T-cell (primary cell): ENCODE data around the gene UVRAG. TPM values are rescaled to one million over a fixed set of nuclear protein-coding genes. Genes with fewer than 3 reads are reported as not detected.

Experiments
- ATAC-seq, 4 experiments: fragments of 200-7000 bp in 3 of 4; fragments of 150-1000 bp in 1 of 4; cut with Tn5 transposase; replicated peaks in 1 of 4; 1 replicate in 3 of 4; 2 replicates in 1 of 4; pipeline ENCODE4 v1.10.0; 2021; ENCODE audit warnings: moderate library complexity in 3 of 4, mild to moderate bottlenecking in 2 of 4, moderate number of reproducible peaks in 1 of 4
- CTCF ChIA-PET, 2 donors: fragments of 300-600 bp; sonication (Branson Sonifier 250); formaldehyde crosslinking; loops; one replicate each; lab custom pipeline; 2022; ENCODE audit warnings: antibody characterized with exemption in 2 of 2; lab: Charles Lee
- POLR2A ChIA-PET, 2 donors: fragments of 300-600 bp; sonication (Branson Sonifier 250); formaldehyde crosslinking; loops; one replicate each; lab custom pipeline; 2022; ENCODE audit warnings: antibody characterized with exemption in 2 of 2; lab: Charles Lee
- DNase-seq, 35 experiments: peaks; one replicate each; pipeline versions ENCODE4 v3.0.0 to v3.0.0-alpha.2; 2013 to 2023
- H3K27ac ChIP-seq: one replicate; pipeline ENCODE4 v1.5.1; 2013; ENCODE audit warnings: low read length
- H3K27me3 ChIP-seq, 2 experiments: replicated peaks in 1 of 2; 1 replicate in 1 of 2; 2 replicates in 1 of 2; pipeline versions ENCODE4 v1.6.1 to v1.7.0; 2013; ENCODE audit warnings: low read length in 1 of 2, mixed read lengths in 1 of 2; ENCODE audit not compliant: control insufficient read depth in 2 of 2, insufficient read depth in 2 of 2; ENCODE audit errors: extremely low read depth in 1 of 2
- H3K36me3 ChIP-seq, 2 donors: 1 replicate in 1 of 2; 2 replicates in 1 of 2; pipeline versions ENCODE4 v1.6.1 to v1.7.0; 2013; ENCODE audit warnings: low read length in 1 of 2; ENCODE audit not compliant: control insufficient read depth in 2 of 2, insufficient read depth in 1 of 2; ENCODE audit errors: extremely low read depth in 1 of 2
- H3K4me1 ChIP-seq, 2 experiments: 1 replicate in 1 of 2; 2 replicates in 1 of 2; pipeline versions ENCODE4 v1.6.1 to v1.7.0; 2013; ENCODE audit warnings: low read length in 2 of 2, mixed read lengths in 1 of 2; ENCODE audit not compliant: insufficient read depth in 2 of 2, control insufficient read depth in 1 of 2; ENCODE audit errors: extremely low read depth in 1 of 2
- H3K4me3 ChIP-seq, 2 donors: 1 replicate in 1 of 2; 2 replicates in 1 of 2; pipeline versions ENCODE4 v1.5.1 to v1.7.0; 2013; ENCODE audit warnings: mild to moderate bottlenecking in 2 of 2, low read length in 1 of 2, moderate library complexity in 1 of 2; ENCODE audit not compliant: control insufficient read depth in 1 of 2; ENCODE audit errors: extremely low read depth in 1 of 2
- H3K9me3 ChIP-seq: 2 replicates; pipeline ENCODE4 v1.7.0; 2013
- H3K27ac Mint-ChIP-seq, 2 donors: one replicate each; pipeline ENCODE4 v1.8.0; 2020 to 2021; ENCODE audit warnings: mild to moderate bottlenecking in 2 of 2, mixed read lengths in 2 of 2
- H3K27me3 Mint-ChIP-seq, 2 donors: one replicate each; pipeline ENCODE4 v1.8.0; 2021 to 2022; ENCODE audit warnings: mixed read lengths in 2 of 2
- H3K36me3 Mint-ChIP-seq: one replicate; pipeline ENCODE4 v1.8.0; 2021; ENCODE audit warnings: mixed read lengths
- H3K4me1 Mint-ChIP-seq, 3 donors: one replicate each; pipeline ENCODE4 v1.8.0; 2020 to 2022; ENCODE audit warnings: mixed read lengths in 3 of 3, mild to moderate bottlenecking in 1 of 3
- H3K4me3 Mint-ChIP-seq, 3 donors: one replicate each; pipeline ENCODE4 v1.8.0; 2020 to 2022; ENCODE audit warnings: mild to moderate bottlenecking in 3 of 3, mixed read lengths in 3 of 3, moderate library complexity in 3 of 3
- H3K9me3 Mint-ChIP-seq, 3 donors: one replicate each; pipeline ENCODE4 v1.8.0; 2020 to 2022; ENCODE audit warnings: mixed read lengths in 3 of 3
- WGBS: methylation state at CpG from one replicate; pipeline ENCODE4 v1.1.5; 2013; ENCODE audit warnings: missing lambda C conversion rate; ENCODE audit not compliant: insufficient coverage; 5-methylcytosine and 5-hydroxymethylcytosine counted together
- total RNA-seq, 35 experiments: library from RNA in 6 of 35; stranded (reverse) in 6 of 35; fragments of 120-200 nt in 1 of 35; gene quantifications; one replicate each; pipeline versions ENCODE4 v1.2.1 to v1.2.4 and lab custom pipeline; 2013 to 2026

Gene UVRAG
- total RNA-seq, 5 donors from 2014 or later (not counting 1 experiment from before 2014, with no cell fraction given): 22.4 to 32.8 (median 27.6) TPM

- no peaks in the 10 kb centered on the region for H3K27me3 Mint-ChIP-seq
- no peak overlapping the region for H3K27ac Mint-ChIP-seq
- no peaks in the 10 kb centered on the region for H3K9me3 ChIP-seq
- no peaks in the 10 kb centered on the region for H3K4me1 ChIP-seq
- no CpG with 5 or more reads among the region's 6 CpGs for WGBS
- H3K27me3 ChIP-seq: peaks cover 0 to 8% of the 10 kb centered on the region in 2 experiments
- H3K36me3 ChIP-seq: no peaks in the 10 kb centered on the region
- H3K4me1 Mint-ChIP-seq: no peaks in the 10 kb centered on the region
- no peaks in the 10 kb centered on the region for H3K36me3 Mint-ChIP-seq
- H3K27ac ChIP-seq: no peak overlapping the region
- no peak for ATAC-seq
- no peak overlapping the region for H3K4me3 Mint-ChIP-seq
- H3K4me3 ChIP-seq: no peak overlapping the region
- CTCF ChIA-PET: no interaction called here
- POLR2A ChIA-PET: no interaction called here
- no peak for DNase-seq
- no peaks in the 10 kb centered on the region for H3K9me3 Mint-ChIP-seq
Observed at GRCh38 chr11:76177250-76177686, 362.3 kb downstream of the UVRAG start.

DNA sequence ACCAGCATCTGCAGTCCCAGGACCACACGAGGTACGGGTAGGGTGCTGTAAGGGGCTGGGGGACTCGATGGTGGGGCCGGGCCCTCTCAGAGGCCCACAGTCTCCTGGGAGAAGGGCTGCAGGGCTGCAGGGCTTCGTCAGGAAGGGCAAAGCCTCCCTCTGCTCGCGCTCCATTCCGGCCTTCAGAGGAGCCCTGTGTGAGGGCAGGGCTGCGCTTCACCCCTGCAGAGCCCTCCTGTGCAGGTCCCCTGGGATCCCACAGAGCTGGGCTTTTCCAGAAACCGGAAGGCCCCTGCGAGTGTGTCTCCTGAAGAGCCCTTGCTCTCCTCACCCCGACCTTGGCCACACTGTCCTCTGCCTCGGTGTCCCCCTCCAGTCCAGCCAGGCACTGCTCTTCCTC lies 364.1 kb downstream of the UVRAG start:
- Histone ChIP-seq H3K36me3 (no peaks in the 10 kb centered on the region), H3K4me1 (no peaks in the 10 kb centered on the region), H3K27ac (no peak overlapping the region), H3K4me3 (no peak overlapping the region), H3K9me3 (no peaks in the 10 kb centered on the region), H3K27me3 (peaks cover 0 to 9% of the 10 kb centered on the region in 2 experiments)
- no peaks in the 10 kb centered on the region for H3K36me3 Mint-ChIP-seq
- no peak overlapping the region for H3K4me3 Mint-ChIP-seq
- H3K9me3 Mint-ChIP-seq: no peaks in the 10 kb centered on the region
- DNase-seq (no peak), ATAC-seq (no peak)
- no peaks in the 10 kb centered on the region for H3K27me3 Mint-ChIP-seq
- H3K4me1 Mint-ChIP-seq: no peaks in the 10 kb centered on the region
- 80% methylated on average over 9 of the region's 13 CpGs for WGBS
- ChIA-PET POLR2A (no interaction called here), CTCF (no interaction called here)
- H3K27ac Mint-ChIP-seq: no peak overlapping the region

- H3K9me3 Mint-ChIP-seq: no peaks in the 10 kb centered on the region
- H3K4me1 ChIP-seq: no peaks in the 10 kb centered on the region
- no peak for ATAC-seq
- H3K27ac Mint-ChIP-seq: no peak overlapping the region
- WGBS: 94% methylated on average over 10 of the region's 15 CpGs
- ChIA-PET POLR2A (no interaction called here), CTCF (no interaction called here)
- no peaks in the 10 kb centered on the region for H3K36me3 Mint-ChIP-seq
- no peaks in the 10 kb centered on the region for H3K4me1 Mint-ChIP-seq
- H3K27me3 Mint-ChIP-seq: no peaks in the 10 kb centered on the region
- H3K27ac ChIP-seq: no peak overlapping the region
- H3K9me3 ChIP-seq: no peaks in the 10 kb centered on the region
- DNase-seq: no peak
- no peak overlapping the region for H3K4me3 ChIP-seq
- H3K4me3 Mint-ChIP-seq: no peak overlapping the region
- H3K27me3 ChIP-seq: peaks cover 0 to 8% of the 10 kb centered on the region in 2 experiments
- H3K36me3 ChIP-seq: no peaks in the 10 kb centered on the region
Observed at GRCh38 chr11:76181371-76181770, 366.4 kb downstream of the UVRAG start.

DNA sequence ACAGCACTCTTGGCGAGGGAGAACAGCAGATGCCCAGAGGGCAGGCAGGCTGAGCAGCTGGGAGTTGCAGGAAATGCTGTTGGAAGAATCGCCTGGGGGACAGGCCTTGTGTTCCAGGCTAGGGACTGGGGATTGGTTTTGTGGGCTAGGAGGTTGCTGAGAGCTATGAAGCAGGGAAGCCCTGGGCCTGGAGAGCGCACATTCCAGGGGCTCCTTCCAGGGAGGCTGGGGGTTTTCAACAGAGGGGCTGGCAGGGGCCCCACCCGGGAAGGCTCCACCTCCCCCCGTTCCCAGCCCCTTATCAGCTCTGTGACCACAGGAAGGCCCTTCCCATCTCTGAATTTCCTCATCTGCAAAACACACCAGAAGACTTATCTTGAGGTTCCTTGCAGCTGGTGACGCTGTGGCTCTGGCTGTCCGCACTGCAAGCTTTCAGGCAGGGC lies 369.6 kb downstream of the UVRAG start:
- no peak for DNase-seq
- Mint-ChIP-seq H3K27ac (no peak overlapping the region), H3K27me3 (no peaks in the 10 kb centered on the region), H3K4me3 (no peak overlapping the region), H3K9me3 (no peaks in the 10 kb centered on the region), H3K36me3 (no peaks in the 10 kb centered on the region), H3K4me1 (no peaks in the 10 kb centered on the region)
- H3K4me3 ChIP-seq: no peak overlapping the region
- 37% methylated on average over 6 of the region's 7 CpGs for WGBS
- POLR2A ChIA-PET: no interaction called here
- no peaks in the 10 kb centered on the region for H3K9me3 ChIP-seq
- H3K36me3 ChIP-seq: no peaks in the 10 kb centered on the region
- no peak for ATAC-seq
- no peak overlapping the region for H3K27ac ChIP-seq
- peaks cover 0 to 8% of the 10 kb centered on the region in 2 experiments for H3K27me3 ChIP-seq
- H3K4me1 ChIP-seq: no peaks in the 10 kb centered on the region
- CTCF ChIA-PET: no interaction called here

GRCh38 chr11:76185511-76185910 lies 370.5 kb downstream of the UVRAG start:
- H3K36me3 ChIP-seq: no peaks in the 10 kb centered on the region
- no peak overlapping the region for H3K4me3 Mint-ChIP-seq
- H3K27me3 Mint-ChIP-seq: no peaks in the 10 kb centered on the region
- H3K4me3 ChIP-seq: no peak overlapping the region
- no peaks in the 10 kb centered on the region for H3K36me3 Mint-ChIP-seq
- no peak overlapping the region for H3K27ac ChIP-seq
- CTCF ChIA-PET: no interaction called here
- H3K27ac Mint-ChIP-seq: no peak overlapping the region
- no peaks in the 10 kb centered on the region for H3K4me1 Mint-ChIP-seq
- H3K9me3 ChIP-seq: no peaks in the 10 kb centered on the region
- DNase-seq (no peak), ATAC-seq (no peak)
- POLR2A ChIA-PET: no interaction called here
- peaks cover 0 to 8% of the 10 kb centered on the region in 2 experiments for H3K27me3 ChIP-seq
- 75% methylated on average over 10 of the region's 10 CpGs for WGBS
- no peaks in the 10 kb centered on the region for H3K9me3 Mint-ChIP-seq
- H3K4me1 ChIP-seq: no peaks in the 10 kb centered on the region

DNA sequence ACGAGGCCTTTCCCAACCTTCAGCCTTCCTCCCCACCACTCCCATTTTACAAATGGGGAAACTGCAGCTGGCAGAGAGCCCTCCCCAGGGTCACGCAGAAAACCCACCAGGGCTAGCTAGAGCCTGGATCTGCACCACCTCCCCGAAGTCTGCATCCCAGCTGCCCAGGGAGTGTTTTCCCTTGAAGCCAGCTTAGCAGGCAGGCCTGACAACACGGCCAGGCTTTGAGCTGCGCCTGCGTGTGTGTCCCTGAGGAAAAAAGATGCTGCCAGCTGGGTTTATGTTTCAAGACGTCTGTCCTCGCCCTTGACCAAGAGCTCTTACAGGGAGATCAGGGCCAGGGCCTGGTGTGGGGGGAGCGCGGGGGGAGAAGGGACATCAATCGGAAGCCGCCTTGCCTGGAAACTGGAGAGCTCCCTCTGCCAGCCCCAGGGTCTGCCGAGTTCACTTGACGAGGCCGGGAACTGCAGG lies 371.0 kb downstream of the UVRAG start:
- WGBS: 90% methylated on average over 8 of the region's 15 CpGs
- ChIA-PET CTCF (interaction anchor here in 1 of 2 donors (0.6 to 1.0 kb wide), 2 partner anchors 22 to 79 kb away, joined by 3 read pairs; no protein-coding TSS in a partner anchor), POLR2A (no interaction called here)
- H3K4me1 Mint-ChIP-seq: no peaks in the 10 kb centered on the region
- no peak overlapping the region for H3K27ac ChIP-seq
- H3K4me3 ChIP-seq: no peak overlapping the region
- DNase-seq: no peak
- H3K9me3 Mint-ChIP-seq: no peaks in the 10 kb centered on the region
- H3K9me3 ChIP-seq: no peaks in the 10 kb centered on the region
- H3K4me3 Mint-ChIP-seq: no peak overlapping the region
- ATAC-seq: no peak
- H3K27me3 Mint-ChIP-seq: no peaks in the 10 kb centered on the region
- H3K27ac Mint-ChIP-seq: no peak overlapping the region
- H3K36me3 Mint-ChIP-seq: no peaks in the 10 kb centered on the region
- H3K36me3 ChIP-seq: no peaks in the 10 kb centered on the region
- H3K27me3 ChIP-seq: peaks cover 0 to 8% of the 10 kb centered on the region in 2 experiments
- H3K4me1 ChIP-seq: no peaks in the 10 kb centered on the region
